Superior temporal gyrus (tissue), 1 donor: ENCODE results near the gene DCAF4L1.

Experiments used
- DNase-seq: peaks from one replicate; pipeline ENCODE4 v3.0.0-alpha.2; 2016; ENCODE audit errors: extremely low spot score

The DCAF4L1 gene

GRCh38 chr4:41990365-41991111, 9.0 kb downstream of the DCAF4L1 start, which contains the start of gene SLC30A9:
Gene SLC30A9, plus strand, starts transcription at chr4:41990530. Its CDS starts 122 bp downstream, at chr4:41990652.
- peak; percentile 99 for DNase-seq

- no peak for DNase-seq
Measured at GRCh38 chr4:41991916-41992767, 10.6 kb downstream of the DCAF4L1 start.

- no peak for DNase-seq
Measured at GRCh38 chr4:41992967-41993857, 11.7 kb downstream of the DCAF4L1 start.

DNA sequence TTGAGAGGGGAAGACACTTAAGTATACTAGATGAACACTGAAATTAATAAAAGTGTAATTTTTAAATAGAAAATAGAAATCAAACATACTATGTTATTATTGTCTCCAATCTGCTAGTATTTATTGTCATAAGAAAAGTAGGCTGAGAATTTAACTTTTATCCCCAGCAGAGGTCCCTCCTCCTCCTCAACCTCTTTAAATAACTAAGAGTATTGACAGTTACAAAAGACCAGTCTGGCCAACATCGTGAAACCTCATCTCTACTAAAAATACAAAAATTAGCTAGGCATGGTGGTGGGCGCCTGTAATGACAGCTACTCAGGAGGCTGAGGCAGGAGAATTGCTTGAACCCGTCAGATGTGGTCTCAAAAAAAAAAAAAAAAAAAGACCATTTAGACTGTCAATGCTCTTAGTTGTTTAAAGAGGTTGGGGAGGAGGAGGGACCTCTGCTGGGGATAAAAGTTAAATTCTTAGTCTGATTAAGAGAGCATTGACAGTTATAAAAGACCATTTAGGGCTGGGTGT, 13.0 kb downstream of the DCAF4L1 start:
- no peak for DNase-seq

DNA sequence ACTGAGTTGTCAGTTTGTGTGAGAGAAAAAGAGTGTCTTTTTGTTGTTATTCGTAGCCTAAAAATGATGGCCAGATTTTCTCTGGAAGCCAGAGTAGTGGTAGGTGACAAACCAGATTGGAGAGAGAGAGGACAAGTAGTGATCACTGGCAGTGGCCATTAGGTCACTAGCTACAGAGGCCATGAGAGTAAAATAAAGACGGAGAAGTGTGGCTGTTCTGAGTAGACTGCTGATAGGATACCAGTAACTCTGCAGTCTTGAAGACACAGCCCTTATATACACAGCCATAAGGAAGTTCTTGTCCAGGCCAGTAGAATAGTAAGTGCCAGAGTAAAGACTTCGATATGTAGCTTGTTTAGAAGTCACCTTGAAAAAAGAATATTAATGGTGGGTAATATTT, 16.5 kb downstream of the DCAF4L1 start:
- DNase-seq: no peak

DNA sequence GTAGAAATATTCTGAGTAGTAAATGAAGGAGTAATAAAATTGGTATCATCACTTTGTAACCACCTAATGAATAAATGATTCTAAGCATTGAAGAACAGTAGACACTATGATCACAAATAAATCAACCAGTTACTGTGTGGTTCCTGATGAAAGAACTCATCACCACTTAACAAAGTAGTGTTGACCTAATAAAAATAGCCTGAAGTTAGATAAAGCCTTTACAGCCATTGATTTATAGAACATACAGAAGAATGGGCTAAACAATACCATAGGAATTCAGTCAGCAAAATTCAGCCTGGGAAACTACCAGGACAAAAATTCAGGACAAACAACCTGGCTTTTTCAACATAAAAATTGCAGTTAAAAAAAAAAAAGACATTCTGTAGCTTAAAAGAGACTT, 17.8 kb downstream of the DCAF4L1 start:
- DNase-seq: no peak

- no peak for DNase-seq
Measured at GRCh38 chr4:42008011-42008786, 26.6 kb downstream of the DCAF4L1 start.

GRCh38 chr4:42015438-42015837, 33.9 kb downstream of the DCAF4L1 start:
- no peak for DNase-seq

- DNase-seq: no peak
Measured at GRCh38 chr4:42018451-42018850, 36.9 kb downstream of the DCAF4L1 start.
